Right lobe of liver (tissue), 6 donors: ENCODE data around the gene PHF1. TPM values are rescaled to one million over a fixed set of nuclear protein-coding genes. Genes with fewer than 3 reads are reported as not detected.

ENCODE experiments used
- ATAC-seq, 4 donors: fragments of 200-7000 bp; cut with Tn5 transposase; one replicate each; pipeline ENCODE4 v1.9.1; 2020; ENCODE audit warnings: mild to moderate bottlenecking in 4 of 4, moderate library complexity in 4 of 4
- DNase-seq, 3 donors: peaks; one replicate each; pipeline ENCODE4 v3.0.0-alpha.2; 2020
- H3K27ac ChIP-seq, 3 donors: fragments of 200-600 bp; one replicate each; pipeline ENCODE4 v1.8.0; 2022
- H3K27me3 ChIP-seq, 2 donors: fragments of 200-600 bp; one replicate each; pipeline ENCODE4 v1.8.0; 2022
- H3K36me3 ChIP-seq, 4 donors: fragments of 200-600 bp; sonication (generic) in 1 of 4; one replicate each; pipeline versions ENCODE4 v1.5.1 to v1.8.0; 2017 to 2022; ENCODE audit warnings: control low read depth in 1 of 4
- H3K4me1 ChIP-seq, 4 donors: fragments of 200-600 bp; sonication (generic) in 1 of 4; one replicate each; pipeline versions ENCODE4 v1.5.1 to v1.8.0; 2017 to 2022; ENCODE audit warnings: control low read depth in 1 of 4
- H3K4me3 ChIP-seq, 3 donors: fragments of 200-600 bp; one replicate each; pipeline ENCODE4 v1.8.0; 2022
- H3K9me3 ChIP-seq, 4 donors: fragments of 200-600 bp; sonication (generic) in 1 of 4; one replicate each; pipeline versions ENCODE4 v1.5.1 to v1.8.0; 2017 to 2022; ENCODE audit warnings: control low read depth in 1 of 4
- POLR2A ChIP-seq: fragments of 450-650 bp; IDR thresholded peaks from one replicate; pipeline ENCODE4 v1.6.1; 2017; ENCODE audit warnings: antibody characterized with exemption, mild to moderate bottlenecking
- whole genome bisulfite sequencing: methylation state at CpG from one replicate; pipeline ENCODE4 v1.1.6; 2018; ENCODE audit warnings: low coverage, low lambda C conversion rate; ENCODE audit not compliant: insufficient coverage; ENCODE audit errors: missing lambda C conversion rate; 5-methylcytosine and 5-hydroxymethylcytosine counted together
- intact Hi-C, 2 donors: fragments of 100-400 bp; cut with DNase I; formaldehyde crosslinking; loops; one replicate each; pipeline versions ENCODE4 v1.11.2 to v1.14.1; 2022
- total RNA-seq, 6 experiments: library from RNA; depleted of rRNA in 2 of 6; stranded (reverse); fragments of >200 nt in 2 of 6; fragmentation: NEBNext Ultra II Directional in 3 of 6; extraction: Animal tissue kit (Norgen Biotek cat#: 25700) in 3 of 6; gene quantifications; one replicate each; pipeline versions ENCODE4 v1.1.0 to v1.2.4, GENCODE V29; 2016 to 2023
- TF ChIP-seq, protein P1 (sequence below), 4 donors: fragments of 200-600 bp in 3 of 4; fragments of 450-650 bp in 1 of 4; IDR thresholded peaks; one replicate each; pipeline versions ENCODE4 v1.5.1 to v1.8.0; 2016 to 2022; ENCODE audit warnings: antibody characterized with exemption in 4 of 4, mild to moderate bottlenecking in 2 of 4
- donor health status: DM: no; HTN: yes; CAD: no.
- donor health status: DM: no; HTN: no; CAD: no.
- donor health status: DM: no; HTN: no; CAD: no.
- donor health status: DM: no; HTN: yes; CAD: no.
- donor health status: DM: no; HTN: yes; CAD: no.

Gene PHF1
- total RNA-seq, 6 experiments from 2014 or later, result 14.7 to 21.3 (median 18.3) TPM

GRCh38 chr6:33424855-33425667, 14.2 kb downstream of the PHF1 start:
- intact Hi-C loops, result no loop called here
- Histone ChIP-seq H3K27me3 (no peaks in the 10 kb centered on the region), H3K4me3 (peak overlapping the region; percentile 52 to 68 (median 66)), H3K4me1 (peaks cover 0 to 13% (median 0%) of the 10 kb centered on the region in 4 donors), H3K27ac (peak overlapping the region; percentile 74 to 87 (median 74)), H3K36me3 (no peaks in the 10 kb centered on the region), H3K9me3 (no peaks in the 10 kb centered on the region)
- DNase-seq, result no peak
- 18% methylated on average over 12 of the region's 12 CpGs for WGBS
- TF ChIP-seq, protein P1, sequence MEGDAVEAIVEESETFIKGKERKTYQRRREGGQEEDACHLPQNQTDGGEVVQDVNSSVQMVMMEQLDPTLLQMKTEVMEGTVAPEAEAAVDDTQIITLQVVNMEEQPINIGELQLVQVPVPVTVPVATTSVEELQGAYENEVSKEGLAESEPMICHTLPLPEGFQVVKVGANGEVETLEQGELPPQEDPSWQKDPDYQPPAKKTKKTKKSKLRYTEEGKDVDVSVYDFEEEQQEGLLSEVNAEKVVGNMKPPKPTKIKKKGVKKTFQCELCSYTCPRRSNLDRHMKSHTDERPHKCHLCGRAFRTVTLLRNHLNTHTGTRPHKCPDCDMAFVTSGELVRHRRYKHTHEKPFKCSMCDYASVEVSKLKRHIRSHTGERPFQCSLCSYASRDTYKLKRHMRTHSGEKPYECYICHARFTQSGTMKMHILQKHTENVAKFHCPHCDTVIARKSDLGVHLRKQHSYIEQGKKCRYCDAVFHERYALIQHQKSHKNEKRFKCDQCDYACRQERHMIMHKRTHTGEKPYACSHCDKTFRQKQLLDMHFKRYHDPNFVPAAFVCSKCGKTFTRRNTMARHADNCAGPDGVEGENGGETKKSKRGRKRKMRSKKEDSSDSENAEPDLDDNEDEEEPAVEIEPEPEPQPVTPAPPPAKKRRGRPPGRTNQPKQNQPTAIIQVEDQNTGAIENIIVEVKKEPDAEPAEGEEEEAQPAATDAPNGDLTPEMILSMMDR (IDR thresholded peaks at IDR 0.05), result no peak
- TF ChIP-seq POLR2A, result no peak
- peak in 2 of 4 donors; percentile 1 for ATAC-seq

GRCh38 chr6:33425668-33426577, 15.1 kb downstream of the PHF1 start:
- intact Hi-C loops, result no loop called here
- DNase-seq, result peak; percentile 84 to 89 (median 85)
- Histone ChIP-seq H3K27me3 (no peaks in the 10 kb centered on the region), H3K4me1 (peaks cover 0 to 22% (median 0%) of the 10 kb centered on the region in 4 donors), H3K9me3 (no peaks in the 10 kb centered on the region), H3K4me3 (peak overlapping the region; percentile 52 to 68 (median 66)), H3K27ac (peak overlapping the region; percentile 74 to 87 (median 74)), H3K36me3 (no peaks in the 10 kb centered on the region)
- peak; percentile 73 to 81 (median 76) for ATAC-seq
- WGBS, result 2% methylated on average over 16 of the region's 43 CpGs
- peak; percentile 12 for TF ChIP-seq POLR2A
- TF ChIP-seq, protein P1 (IDR thresholded peaks at IDR 0.05), result peak; percentile 28 to 59 (median 56)

DNA sequence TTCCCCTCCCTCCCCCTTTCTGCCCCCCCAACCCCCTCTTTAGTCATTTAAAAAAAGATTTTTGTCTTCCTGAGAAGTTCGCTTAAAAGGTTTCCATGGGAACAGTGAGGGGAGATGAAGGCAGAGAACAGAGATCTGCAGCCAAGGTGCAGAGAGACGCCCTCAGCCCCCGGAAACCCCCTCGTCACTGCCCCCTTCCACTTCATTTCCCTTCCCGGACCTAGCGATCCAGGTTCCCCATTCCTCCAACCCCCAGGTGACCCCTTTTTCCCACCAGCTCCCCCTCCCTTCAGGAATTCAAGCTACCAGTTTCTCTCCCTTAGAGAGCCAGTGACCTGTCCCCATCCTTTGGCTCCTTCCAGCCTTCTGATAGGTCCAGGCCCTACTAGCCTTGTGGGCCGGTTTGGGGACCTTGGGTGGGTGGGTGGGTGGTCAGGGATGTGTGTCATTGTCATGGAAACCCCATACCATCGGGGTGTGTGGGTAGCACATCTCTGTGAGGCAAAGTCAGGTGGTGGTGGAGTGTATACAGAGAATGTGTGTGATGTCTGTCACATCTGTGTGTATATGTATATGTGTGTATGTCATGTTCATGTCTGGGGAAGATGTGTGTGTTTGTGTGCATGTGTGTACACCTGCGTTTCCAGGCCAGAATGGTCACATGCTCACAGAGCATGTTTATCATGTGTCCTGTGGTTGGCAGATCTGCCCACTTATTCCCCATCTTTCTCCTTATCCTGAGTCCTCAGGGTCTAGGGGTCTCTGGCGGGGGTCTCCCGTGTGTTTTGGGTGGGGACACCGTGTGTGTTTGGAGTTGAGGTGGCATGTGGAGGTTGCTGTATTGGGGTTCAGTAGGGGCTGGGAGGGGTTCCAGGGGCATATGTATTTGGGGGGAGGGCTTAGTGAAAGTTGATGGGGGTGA, 16.0 kb downstream of the PHF1 start:
- intact Hi-C loops, result no loop called here
- ATAC-seq (no peak), DNase-seq (no peak)
- Histone ChIP-seq H3K4me3 (peak overlapping the region; percentile 38 to 66 (median 52)), H3K4me1 (peaks cover 0 to 24% (median 0%) of the 10 kb centered on the region in 4 donors), H3K9me3 (no peaks in the 10 kb centered on the region), H3K36me3 (no peaks in the 10 kb centered on the region), H3K27ac (peak overlapping the region; percentile 74 to 87 (median 74)), H3K27me3 (no peaks in the 10 kb centered on the region)
- WGBS, result 10% methylated on average over 12 of the region's 12 CpGs
- TF ChIP-seq, protein P1 (IDR thresholded peaks at IDR 0.05), result no peak
- TF ChIP-seq POLR2A, result no peak
